Smooth muscle cell (in vitro differentiated cells): ENCODE data around the gene KLRF1. TPM values are rescaled to one million over a fixed set of nuclear protein-coding genes. Genes with fewer than 3 reads are reported as not detected.

Source experiments
- DNase-seq: peaks from one replicate; lab custom pipeline; 2025; ENCODE audit not compliant: unreplicated experiment; lab: John Stamatoyannopoulos, UW
- H2AFZ ChIP-seq: fragments of 200-600 bp; sonication (generic); 2 replicates; pipeline ENCODE4 v1.6.0; 2016; ENCODE audit warnings: antibody characterized with exemption, low read depth, mild to moderate bottlenecking
- H3F3A ChIP-seq: fragments of 200-600 bp; sonication (generic); 2 replicates; pipeline ENCODE4 v1.6.0; 2017; ENCODE audit warnings: antibody characterized with exemption, low read depth
- H3K27ac ChIP-seq: fragments of 200-600 bp; sonication (generic); 2 replicates; pipeline ENCODE4 v1.5.1; 2016; ENCODE audit warnings: low read depth, mild to moderate bottlenecking
- H3K27me3 ChIP-seq: fragments of 200-600 bp; sonication (generic); 2 replicates; pipeline ENCODE4 v1.6.1; 2016; ENCODE audit warnings: low read depth, mild to moderate bottlenecking
- H3K36me3 ChIP-seq: fragments of 200-600 bp; sonication (generic); 2 replicates; pipeline ENCODE4 v1.5.1; 2016; ENCODE audit warnings: low read depth
- H3K4me1 ChIP-seq: fragments of 200-600 bp; sonication (generic); 2 replicates; pipeline ENCODE4 v1.5.1; 2016; ENCODE audit warnings: low read depth
- H3K4me2 ChIP-seq: fragments of 200-600 bp; sonication (generic); 2 replicates; pipeline ENCODE4 v1.6.0; 2016; ENCODE audit warnings: mild to moderate bottlenecking
- H3K4me3 ChIP-seq: fragments of 200-600 bp; sonication (generic); 2 replicates; pipeline ENCODE4 v1.5.1; 2016; ENCODE audit warnings: mild to moderate bottlenecking
- H3K79me2 ChIP-seq: fragments of 200-600 bp; sonication (generic); 2 replicates; pipeline ENCODE4 v1.6.0; 2016; ENCODE audit warnings: low read depth, mild to moderate bottlenecking
- H3K9ac ChIP-seq: fragments of 200-600 bp; sonication (generic); 2 replicates; pipeline ENCODE4 v1.6.0; 2016; ENCODE audit warnings: low read depth
- H3K9me3 ChIP-seq: fragments of 200-600 bp; sonication (generic); replicated peaks from 2 replicates; pipeline ENCODE4 v1.5.1; 2016; ENCODE audit warnings: low read depth
- H4K20me1 ChIP-seq: fragments of 200-600 bp; sonication (generic); 2 replicates; pipeline ENCODE4 v1.6.0; 2016; ENCODE audit warnings: low read depth
- CTCF ChIP-seq: fragments of 200-600 bp; sonication (generic); IDR thresholded peaks from 2 replicates; pipeline ENCODE4 v1.5.1; 2017; ENCODE audit warnings: borderline replicate concordance, mild to moderate bottlenecking, antibody characterized with exemption; ENCODE audit not compliant: insufficient read depth, poor library complexity, severe bottlenecking
- WGBS: methylation state at CpG from one replicate; pipeline ENCODE4 v1.1.7; 2016; ENCODE audit warnings: low lambda C conversion rate; 5-methylcytosine and 5-hydroxymethylcytosine counted together
- polyA plus RNA-seq: library from polyadenylated mRNA; unstranded; fragments of >200 nt; fragmentation: Nextera tagmentation; extraction: Ambion mirVana; gene quantifications from 2 replicates; pipeline ENCODE4 v1.2.1, GENCODE V29; 2016
- total RNA-seq: library from RNA; depleted of rRNA; stranded (reverse); fragments of >200 nt; gene quantifications from 2 replicates; pipeline ENCODE4 v1.2.3, GENCODE V29; 2014

KLRF1 gene
- total and polyA plus RNA-seq, 2 experiments from 2014 or later: not detected

- H3K79me2 ChIP-seq: no peaks in the 10 kb centered on the region
- H2AFZ ChIP-seq: no peak overlapping the region
- DNase-seq: no peak
- H3K27me3 ChIP-seq: no peaks in the 10 kb centered on the region
- no peaks in the 10 kb centered on the region for H3K36me3 ChIP-seq
- no peak overlapping the region for H3K4me3 ChIP-seq
- H4K20me1 ChIP-seq: no peaks in the 10 kb centered on the region
- H3F3A ChIP-seq: no peaks in the 10 kb centered on the region
- no peak for TF ChIP-seq CTCF
- peaks cover 7% of the 10 kb centered on the region for H3K4me1 ChIP-seq
- 61% methylated on average over 7 of the region's 7 CpGs for WGBS
- H3K9me3 ChIP-seq: no peaks in the 10 kb centered on the region
- H3K27ac ChIP-seq: no peak overlapping the region
- H3K4me2 ChIP-seq: no peak overlapping the region
- H3K9ac ChIP-seq: no peak overlapping the region
These were observed 44.5 kb upstream of the KLRF1 start for GRCh38 chr12:9782547-9783382.

- no peaks in the 10 kb centered on the region for H3K9me3 ChIP-seq
- H2AFZ ChIP-seq: no peak overlapping the region
- no peak for TF ChIP-seq CTCF
- H3F3A ChIP-seq: no peaks in the 10 kb centered on the region
- no peak overlapping the region for H3K4me3 ChIP-seq
- peaks cover 7% of the 10 kb centered on the region for H3K4me1 ChIP-seq
- WGBS: 81% methylated on average over 2 of the region's 2 CpGs
- H4K20me1 ChIP-seq: no peaks in the 10 kb centered on the region
- H3K27ac ChIP-seq: no peak overlapping the region
- DNase-seq: no peak
- no peaks in the 10 kb centered on the region for H3K79me2 ChIP-seq
- no peaks in the 10 kb centered on the region for H3K27me3 ChIP-seq
- no peaks in the 10 kb centered on the region for H3K36me3 ChIP-seq
- no peak overlapping the region for H3K9ac ChIP-seq
- no peak overlapping the region for H3K4me2 ChIP-seq
These were observed 43.0 kb upstream of the KLRF1 start for GRCh38 chr12:9784326-9784725.

GRCh38 chr12:9784816-9785215 is 42.5 kb upstream of the KLRF1 start:
- Histone ChIP-seq H3K4me3 (no peak overlapping the region), H3K4me1 (peaks cover 7% of the 10 kb centered on the region), H3K9me3 (peaks cover 2% of the 10 kb centered on the region), H3K36me3 (no peaks in the 10 kb centered on the region), H3K27me3 (no peaks in the 10 kb centered on the region), H3K79me2 (no peaks in the 10 kb centered on the region), H2AFZ (no peak overlapping the region), H3F3A (no peaks in the 10 kb centered on the region), H3K27ac (no peak overlapping the region), H4K20me1 (no peaks in the 10 kb centered on the region), H3K4me2 (no peak overlapping the region), H3K9ac (no peak overlapping the region)
- no peak for TF ChIP-seq CTCF
- 53% methylated on average over 3 of the region's 3 CpGs for WGBS
- no peak for DNase-seq
